NB4 (cell line): ENCODE data around the gene KRT4.

Experiments used
- CTCF ChIP-seq: IDR thresholded peaks from one replicate; pipeline ENCODE4 v1.5.1; 2012; ENCODE audit warnings: low read depth, low read length
- MAX ChIP-seq: IDR thresholded peaks from 2 replicates; pipeline ENCODE4 v1.6.1; 2011; ENCODE audit warnings: low read depth, low read length
- MYC ChIP-seq: IDR thresholded peaks from 2 replicates; pipeline ENCODE4 v1.6.1; 2011; ENCODE audit warnings: low read depth, low read length
- POLR2A ChIP-seq: IDR thresholded peaks from 2 replicates; pipeline ENCODE4 v1.6.1; 2011; ENCODE audit warnings: mild to moderate bottlenecking; ENCODE audit not compliant: insufficient read length; ENCODE audit errors: extremely low read depth

DNA sequence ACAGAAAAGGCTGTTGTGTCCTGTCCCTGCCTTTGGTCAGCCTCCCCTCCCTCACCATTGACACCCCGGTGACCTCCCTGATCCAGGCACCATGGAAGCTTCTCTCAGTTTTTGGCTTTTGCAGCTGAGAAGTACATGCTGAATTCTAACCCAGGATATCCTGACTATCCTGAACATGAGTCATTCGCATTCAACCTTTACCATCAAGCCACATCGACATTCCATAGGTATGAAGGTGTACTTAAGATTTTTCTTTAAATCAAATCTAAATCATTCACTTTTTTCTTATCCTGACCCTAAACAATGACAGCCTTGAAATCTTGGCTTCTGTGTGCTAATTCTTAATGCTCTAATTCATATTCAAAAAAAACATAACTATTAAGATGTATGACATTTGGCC lies 43.6 kb upstream of the KRT4 start:
- TF ChIP-seq CTCF = no peak
- no peak for TF ChIP-seq POLR2A
- TF ChIP-seq MAX = no peak
- TF ChIP-seq MYC = no peak
